Measurements from ENCODE around the gene ABTB2.

ABTB2 gene

DNA sequence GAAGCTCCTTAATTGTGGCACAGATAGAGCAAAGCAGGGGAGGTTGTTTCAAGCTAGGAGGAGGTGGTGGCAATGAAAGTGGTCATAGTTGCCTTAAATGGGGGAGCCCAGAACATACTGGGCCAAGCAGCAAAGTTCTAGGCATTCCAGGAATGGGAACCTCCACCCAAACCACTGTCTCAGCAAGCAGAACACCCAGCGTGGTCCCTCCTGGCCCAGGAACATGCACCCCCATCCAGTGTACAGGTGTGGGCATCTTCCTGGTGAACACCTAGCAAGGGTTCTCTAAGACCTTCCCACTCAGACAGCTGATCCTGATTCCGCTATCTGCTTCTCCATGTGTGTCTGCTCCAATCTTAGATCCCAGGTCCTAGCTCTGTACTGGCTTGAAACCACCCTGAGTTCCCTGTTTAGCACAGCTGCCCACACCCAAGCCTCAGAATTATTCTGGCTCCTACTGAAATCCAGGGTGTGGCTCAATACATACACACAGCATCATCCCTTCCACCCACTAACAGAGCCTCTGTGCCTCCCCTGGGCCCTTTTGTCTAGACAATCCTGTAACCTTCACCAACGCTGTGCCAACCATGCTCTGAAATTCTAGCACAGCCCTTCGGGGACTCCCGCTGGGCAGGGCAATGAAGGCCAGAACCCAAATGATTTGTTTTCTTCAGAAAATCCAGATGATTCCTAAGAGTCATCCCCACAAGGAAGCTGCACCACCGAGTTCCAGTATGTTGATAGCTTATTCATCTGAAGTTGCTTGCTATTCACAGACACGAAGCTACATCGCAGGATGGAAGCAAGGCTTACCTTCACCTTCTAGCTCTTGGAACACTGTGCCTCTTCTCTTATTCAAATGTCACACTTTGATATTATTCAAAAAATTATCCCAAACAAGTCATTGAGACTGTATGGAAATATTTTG, 76.6 kb downstream of the ABTB2 start:
- DNase-seq = no peak

DNA sequence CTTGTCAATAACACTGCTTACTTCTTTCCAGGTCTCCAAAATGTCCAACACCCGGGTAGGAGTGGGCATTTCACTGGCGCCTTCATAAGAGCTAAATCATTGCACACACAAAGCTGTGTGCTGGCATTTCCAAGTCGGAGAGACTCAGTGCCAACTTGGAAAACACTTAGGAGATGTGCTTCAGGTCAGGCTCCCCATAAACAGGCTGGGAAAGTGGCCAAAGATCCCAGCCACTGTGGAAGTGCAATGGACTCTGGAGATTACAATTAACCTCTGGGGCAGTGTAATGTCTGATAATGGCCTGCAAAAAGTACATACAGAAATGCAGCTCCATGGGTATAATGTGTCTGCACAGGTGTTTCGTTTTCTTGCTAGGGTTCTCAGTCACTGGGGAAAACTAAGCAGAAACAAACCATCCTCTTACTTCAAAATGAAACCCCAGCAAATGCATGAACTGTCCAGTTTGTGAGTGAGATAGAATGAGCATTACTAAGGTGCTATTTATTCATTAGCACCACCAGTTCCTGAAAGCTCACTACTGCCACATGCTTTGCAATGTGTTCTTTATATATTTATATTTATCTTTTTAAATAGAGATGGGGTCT, 79.0 kb downstream of the ABTB2 start:
- DNase-seq = no peak

DNA sequence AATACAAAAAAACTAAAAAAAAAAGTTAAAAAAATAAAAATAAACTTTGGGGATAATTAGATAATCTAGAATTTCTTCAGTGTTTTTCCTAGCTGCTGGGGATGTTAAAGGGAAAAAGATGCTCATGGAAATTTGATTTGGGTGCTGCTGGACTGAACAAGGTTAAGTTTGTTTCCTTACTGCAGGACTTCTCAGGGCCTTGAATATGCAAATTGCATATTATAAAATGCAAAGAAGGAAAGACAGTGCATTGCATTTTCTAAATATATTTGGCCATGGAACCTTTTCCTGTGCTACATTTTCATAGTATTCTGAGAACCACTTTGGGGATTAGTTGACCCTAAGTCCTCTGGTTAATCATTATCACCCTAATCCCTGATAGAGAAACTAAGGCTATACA, 79.6 kb downstream of the ABTB2 start:
- DNase-seq = no peak

DNA sequence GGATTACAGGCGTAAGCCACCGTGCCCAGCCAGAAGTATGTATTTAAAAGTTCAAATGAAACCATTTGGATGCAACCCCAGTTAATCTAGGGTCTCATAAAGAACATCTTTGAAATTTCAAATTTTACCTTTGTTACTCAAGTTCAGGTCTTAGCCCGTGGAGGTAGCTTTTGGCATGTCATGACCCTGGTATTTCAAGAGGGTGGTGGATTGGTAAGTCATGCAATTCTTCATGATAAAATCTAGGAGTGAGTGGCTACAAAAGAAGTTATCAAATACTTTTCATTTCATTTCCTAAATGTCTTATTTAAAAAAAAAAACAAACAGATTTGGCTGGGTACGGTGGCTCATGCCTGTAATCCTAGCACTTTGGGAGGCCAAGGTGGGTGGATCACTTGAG, 80.6 kb downstream of the ABTB2 start:
- no peak for DNase-seq

DNA sequence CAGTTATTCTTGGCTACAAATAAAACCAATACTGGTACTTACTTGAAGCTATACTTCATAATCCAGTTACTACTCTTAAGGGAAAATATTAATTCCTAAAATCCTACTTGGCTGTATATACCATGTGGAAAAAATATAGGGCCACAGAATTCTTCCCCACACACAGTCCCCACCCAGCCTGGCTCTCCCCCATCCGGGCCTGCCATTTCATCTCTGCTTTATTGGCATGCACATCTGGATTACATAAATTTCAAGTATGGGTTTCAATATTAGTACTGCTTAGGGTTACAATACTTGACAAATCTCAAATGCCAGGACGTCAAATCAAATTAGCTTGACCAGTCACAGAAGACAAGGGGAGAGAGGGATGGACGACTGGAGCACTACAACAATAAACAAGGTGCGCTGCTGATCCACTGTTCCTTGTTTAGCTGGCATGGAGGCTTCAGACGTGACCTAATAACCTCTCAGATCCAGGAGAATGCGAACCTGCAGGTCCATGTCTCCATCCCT, 81.4 kb downstream of the ABTB2 start:
- DNase-seq = no peak

DNA sequence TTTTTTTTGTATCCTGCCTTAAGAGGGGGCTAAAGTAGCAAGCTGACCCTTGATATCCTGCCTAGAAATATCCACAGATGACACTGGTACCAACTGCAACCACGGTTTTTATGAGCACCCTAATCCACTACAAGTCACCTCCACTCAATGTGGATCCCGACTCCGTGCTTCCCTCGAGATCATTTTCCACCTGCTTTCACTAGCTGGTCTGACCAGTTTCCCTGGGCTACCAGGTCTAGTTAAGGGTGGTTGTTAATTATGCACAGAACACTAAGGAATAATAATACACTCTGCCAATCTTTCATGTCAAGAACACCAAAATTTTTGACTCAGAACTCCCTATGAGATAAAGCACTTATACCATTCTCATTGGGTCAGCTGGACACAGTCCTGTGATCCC, 82.3 kb downstream of the ABTB2 start:
- no peak for DNase-seq

DNA sequence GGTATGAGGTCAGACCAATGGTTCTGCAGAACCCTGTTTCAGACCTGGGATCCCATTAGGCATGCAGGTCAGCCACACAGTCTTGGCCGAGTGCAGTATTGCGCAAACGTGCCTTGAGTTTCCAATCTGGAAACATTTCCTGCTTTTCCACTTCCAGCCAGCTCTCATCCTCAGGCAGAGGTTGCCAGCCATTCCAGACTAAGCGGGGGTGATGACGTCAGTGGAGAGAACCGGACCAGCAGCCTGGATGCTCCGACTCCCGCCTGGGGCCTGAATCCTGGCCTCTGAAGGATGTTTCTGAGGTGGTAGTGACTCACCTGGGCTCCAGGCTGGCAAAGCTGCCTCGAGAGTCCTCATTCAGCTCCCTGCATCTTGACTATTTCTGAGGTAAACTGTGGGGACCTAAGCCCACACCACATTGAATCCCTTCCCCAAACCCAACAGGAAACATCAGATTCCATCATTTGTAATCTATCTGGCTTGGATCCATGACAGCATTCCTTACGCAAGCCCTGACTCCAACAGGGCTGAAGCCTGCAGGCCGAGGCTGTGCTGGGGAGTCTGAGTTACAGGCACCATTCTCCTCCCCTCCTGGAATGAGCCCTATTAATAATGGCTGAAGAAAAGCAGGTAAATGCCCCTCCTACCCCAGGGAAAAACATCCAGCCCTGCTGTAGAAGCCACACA, 83.0 kb downstream of the ABTB2 start:
- peak; percentile 99 for DNase-seq

DNA sequence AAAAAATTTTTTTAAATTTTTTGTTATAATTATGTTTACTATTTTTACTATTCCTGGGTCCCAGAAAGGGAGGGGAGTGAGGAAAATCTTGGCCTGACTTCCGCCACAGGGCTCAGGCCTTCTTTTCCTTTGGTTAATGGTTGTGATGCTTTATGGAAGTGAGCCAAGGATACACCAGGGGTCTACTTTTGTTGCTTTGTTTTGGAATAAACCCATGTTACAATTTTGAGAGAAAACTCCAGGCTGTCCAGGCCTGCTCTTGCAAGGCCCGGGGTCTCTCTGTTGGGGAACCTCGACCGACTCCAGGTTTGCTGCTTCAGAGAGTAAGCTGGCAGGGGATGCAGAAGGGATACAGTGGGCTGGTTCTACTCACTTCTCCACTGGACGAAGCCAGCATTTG, 84.7 kb downstream of the ABTB2 start:
- DNase-seq = no peak

DNA sequence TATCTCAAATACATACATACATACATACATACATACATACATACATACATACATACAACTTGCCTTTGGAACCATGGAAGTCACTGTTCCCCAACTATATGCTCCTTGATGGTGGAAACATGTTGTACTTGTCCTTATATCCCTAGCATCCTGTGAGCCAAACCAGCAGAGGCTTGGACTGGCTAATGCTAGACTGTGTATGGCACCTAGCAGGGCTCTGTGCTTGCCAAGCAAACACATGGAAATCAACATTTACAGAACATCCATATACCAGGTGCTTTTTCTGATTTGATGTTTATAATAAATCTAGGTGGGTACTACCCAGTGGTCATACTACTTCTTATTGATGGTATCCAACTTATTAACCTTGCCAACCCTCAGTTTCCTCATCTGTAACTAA, 86.1 kb downstream of the ABTB2 start:
- no peak for DNase-seq

DNA sequence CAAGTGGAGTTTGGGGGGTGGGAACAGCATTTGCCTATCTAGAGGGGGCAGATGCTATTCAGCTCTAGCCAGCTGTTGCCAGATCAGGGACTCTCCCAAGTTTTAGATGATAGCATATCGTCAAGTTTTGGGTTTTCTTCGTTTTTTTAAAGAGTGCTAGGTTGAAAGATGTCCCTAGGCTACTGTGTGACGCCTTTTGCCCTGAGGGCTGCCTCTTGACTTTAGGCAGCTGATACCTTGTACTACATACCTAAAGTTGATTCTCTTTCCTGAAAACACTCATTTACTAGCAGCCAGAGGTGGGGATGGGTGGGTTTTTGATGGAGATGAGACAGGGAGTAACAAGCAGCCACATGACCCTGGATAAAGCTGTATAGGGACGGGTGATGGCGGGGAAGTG, 87.1 kb downstream of the ABTB2 start:
- DNase-seq = no peak

DNA sequence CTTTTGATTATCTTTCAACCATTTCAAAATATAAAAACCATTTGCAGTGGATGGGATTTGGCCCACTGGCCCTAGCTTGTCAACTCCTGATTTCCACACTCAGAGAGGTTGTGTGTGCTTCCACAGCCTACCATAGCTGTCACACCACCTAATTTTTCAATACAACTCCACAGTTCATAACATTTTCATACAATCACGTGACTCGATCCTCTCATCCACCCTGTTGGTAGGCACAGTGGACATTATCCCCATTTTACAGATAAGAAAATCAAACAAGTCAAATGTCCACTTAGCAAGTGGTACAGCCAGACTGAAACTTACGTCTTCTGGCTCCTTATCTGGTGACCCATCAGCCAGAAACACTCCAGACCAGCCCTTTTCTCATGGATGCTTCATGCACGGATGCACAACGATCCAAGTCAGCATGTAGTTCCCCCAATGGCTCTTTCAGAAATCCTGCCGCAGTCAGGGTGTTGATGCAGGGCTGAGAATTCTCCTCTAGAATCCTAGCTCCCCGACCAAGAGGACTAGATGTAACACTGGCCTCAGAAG, 88.0 kb downstream of the ABTB2 start:
- no peak for DNase-seq

DNA sequence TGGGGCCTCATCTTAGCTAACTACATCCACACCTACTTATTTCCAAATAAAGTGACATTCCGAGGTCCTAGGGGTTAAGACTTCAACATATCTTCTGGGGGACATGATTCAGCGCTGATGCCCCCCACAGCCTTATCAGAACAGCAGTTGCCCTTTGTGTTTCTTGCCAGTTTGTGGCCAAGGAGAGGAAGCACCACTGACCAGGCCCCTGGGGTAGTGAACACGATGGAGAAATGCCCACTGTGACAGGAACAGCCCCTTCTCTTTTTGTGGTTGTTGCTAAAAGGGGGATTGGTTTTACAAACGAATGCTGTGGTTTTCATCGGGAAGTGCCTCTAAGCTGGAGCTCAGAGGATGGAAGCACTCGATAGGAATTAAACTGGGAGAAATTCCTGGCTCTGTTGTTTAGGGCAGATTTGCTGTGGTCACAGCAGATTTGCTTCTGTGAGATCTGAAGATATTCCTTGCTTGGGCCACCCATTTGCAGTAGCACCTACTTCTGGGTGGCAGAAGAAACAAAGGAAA, 88.8 kb downstream of the ABTB2 start:
- DNase-seq = peak; percentile 49

DNA sequence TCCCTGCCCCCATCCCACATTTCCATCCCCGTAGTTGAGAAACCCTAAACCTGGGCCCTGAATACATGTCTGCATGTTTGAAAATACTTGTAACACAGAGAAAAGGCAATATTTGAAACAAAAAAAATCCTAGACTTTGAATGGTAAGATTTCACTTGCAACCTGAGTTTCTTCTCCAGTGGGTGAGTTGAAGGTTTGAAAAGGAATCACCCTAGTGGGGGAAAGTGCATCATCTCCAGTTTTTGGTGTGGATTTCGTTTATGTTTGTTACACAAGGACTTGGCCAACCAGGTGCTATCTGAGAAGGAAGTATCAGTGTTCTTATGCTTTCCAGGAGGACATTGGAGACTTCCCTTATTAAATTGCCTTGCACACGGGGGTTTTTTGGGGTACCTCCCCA, 90.4 kb downstream of the ABTB2 start:
- peak; percentile 13 for DNase-seq

DNA sequence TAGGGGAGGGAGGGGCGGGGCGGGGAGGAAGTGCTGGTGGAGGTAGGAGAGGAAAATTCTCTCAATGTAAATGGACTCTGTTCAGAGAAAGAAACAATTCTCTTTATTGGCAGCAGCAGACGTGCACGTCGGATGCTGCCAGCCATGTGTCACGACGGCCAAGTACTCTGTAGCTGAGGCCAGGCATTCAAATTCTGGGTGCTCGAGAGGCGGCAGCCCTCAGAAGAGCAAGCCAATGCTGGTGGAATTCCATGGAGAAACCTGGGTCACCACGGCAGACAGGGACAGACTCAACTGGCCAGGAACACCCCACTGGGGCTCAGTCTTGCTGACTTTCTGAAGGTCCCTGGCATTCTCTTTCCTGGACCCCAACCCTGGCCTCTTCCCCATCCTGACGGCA, 90.8 kb downstream of the ABTB2 start:
- DNase-seq = no peak

DNA sequence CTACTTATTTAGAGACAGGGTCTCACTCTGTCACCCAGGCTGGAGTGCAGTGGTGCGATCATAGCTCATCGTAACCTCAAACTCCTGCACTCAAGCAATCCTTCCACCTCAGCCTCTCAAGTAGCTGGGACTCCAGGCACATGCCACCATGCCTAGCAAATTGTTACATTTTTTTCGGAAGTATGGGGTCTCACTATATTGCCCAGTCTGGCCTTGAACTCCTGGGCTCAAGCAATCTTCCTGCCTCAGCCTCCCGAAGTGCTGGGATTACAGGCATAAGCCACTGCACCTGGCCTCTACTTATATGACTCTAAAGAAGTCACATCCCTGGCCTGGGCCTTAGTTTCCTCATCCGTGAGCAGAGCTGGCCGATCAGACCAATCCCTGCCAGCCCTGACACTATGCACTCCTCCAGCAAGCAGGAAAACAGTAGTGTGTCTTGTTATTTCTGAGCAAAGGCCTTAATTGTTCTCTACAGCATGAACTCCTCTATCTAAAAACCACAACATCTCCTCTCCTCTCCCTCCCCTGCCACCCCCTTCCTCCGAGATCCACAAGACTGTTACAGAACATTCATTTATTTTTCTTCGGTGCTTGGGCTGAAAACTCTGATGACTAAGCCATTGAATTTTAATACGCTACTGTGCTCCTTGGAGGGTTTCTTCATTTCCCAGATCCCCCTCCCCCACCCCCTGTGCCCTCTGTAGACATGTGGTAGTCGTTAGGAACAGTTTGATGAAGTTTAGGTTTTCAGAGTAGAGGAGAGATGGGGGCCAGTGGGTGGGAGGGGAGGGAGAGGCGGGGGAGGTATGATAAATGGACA, 91.5 kb downstream of the ABTB2 start:
- peak; percentile 62 for DNase-seq

DNA sequence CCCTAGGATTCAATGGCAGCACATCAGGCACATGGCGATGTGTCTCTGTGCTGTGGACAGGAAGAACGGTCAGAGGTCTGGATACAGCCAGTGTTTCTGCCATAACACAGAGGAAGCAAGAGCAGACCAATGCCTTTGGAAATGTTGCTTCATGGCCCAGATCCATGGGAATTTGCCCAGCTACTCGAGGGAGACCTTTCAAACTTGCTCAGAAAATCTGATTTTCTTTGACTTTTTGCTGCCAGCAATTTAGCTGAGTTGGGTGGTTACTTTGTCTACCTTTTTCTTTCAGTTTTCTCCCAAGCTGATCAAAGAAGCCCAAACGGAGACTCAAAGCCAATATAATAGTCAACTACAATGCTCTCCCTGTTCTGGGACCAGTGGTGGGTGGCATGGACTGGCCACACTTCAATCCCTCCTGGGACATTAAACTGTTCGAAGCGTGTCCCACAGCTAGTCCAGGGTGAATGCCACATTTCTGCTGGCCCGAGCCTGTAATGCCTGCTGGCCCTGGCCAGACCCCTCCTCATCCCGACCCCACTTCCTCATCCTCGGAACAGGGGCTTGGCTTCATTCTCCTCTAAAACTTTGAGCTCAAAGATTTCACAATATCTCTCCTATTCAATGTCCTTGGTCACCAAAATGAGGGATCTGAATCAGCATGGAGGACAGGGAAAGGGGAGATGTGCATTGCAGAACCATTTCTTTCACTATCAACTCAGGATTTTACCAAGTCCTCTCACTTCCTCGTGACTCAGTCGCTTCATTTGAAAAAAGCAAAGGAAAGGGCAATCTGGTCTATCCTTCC, 93.3 kb downstream of the ABTB2 start:
- no peak for DNase-seq

DNA sequence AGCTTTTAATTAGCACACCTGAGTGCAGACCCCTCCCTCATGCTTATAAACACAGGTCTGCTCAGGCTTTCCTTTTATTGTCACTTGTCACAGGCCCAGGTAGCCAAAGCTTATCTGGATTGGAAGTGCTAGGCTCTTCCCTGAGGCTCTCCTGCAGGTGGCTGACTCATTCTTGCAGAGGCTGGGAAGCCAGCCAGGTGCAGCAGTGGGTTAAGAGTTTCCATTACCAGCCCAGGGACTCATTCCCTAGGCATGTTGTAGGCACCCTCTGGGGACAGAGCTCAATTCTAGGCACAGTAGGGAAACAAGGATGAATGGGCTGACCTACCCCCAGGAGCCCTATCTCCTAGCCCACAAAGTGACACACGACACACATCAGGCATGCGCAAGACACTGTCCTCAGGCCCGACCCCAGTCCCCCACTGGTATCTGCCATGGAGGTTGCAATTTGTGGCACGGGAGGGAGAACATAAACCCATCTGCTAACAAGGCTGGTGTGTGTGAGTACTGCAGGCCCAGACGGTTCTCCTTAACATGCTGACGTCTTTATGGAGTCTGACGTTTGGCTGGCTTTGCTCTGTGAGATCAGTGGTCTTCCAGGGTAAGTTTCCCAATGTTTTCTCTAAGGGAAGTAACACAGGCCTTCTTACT, 94.2 kb downstream of the ABTB2 start:
- peak; percentile 94 for DNase-seq

DNA sequence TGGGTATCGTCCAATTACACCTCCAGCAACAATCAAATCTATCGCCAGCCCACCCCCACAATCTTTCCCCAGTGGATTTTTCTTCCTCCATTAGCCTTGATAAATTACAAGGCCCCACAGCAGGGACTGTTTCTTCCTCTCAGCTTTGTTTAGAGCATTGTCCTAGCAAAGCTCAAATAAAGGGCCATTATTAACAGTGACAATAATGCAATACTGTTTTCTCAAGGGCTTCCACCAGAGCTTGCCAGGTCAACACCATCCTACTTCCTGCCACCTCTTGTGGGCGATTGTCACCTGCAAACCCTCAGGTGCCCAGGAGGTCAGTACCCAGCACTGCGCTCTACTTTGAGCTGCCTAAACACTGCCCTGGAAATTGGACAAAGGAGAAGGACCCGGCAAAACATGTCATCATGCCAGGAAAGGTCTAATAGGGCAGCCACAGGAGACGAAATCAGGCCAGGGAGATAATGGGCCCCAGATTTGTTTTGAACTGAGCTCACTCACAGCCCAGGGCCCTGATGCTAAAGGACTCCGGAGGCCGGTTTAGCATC, 95.2 kb downstream of the ABTB2 start:
- no peak for DNase-seq

DNA sequence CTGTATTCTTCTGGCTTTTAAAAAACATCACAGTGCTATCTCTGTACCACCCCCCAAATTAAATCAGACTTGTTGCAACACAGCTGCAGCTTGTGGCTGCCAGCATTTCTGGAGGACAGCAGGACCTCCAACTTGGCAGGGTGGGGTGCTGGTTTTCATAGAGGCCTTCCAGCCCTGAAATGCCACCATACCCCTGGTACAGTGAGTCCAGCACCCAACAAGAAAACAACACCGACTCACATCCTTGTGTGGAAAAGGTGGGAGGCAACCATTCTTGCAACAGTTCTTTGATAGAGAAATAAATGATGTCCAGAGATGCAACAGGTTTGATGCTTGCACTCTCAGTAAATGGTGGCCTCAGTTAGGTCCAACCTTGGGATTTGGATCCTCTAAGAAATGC, 96.0 kb downstream of the ABTB2 start:
- no peak for DNase-seq

DNA sequence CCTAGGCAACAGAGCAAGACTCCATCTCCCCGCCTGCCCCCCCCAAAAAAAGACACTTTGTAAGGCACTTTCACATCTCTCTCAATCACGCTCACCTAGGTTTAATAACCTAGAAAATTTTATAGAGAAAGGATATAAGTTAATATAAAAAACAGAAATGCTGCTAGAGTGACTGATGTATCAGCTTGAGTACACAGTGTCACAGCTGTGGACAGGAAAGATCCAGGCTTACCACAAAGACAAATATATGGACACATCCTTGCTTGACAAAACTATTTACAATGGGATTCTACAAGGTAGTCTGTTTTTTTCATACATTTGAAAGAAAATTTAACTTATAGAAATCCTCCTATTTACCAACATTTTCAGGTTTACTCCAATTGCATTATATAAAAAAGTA, 96.7 kb downstream of the ABTB2 start:
- DNase-seq = no peak
